Tibial nerve (tissue), 4 donors: Measurements from ENCODE around the gene DNAH6. TPM values are rescaled to one million over a fixed set of nuclear protein-coding genes. Genes with fewer than 3 reads are reported as not detected.

Source experiments
- DNase-seq, 2 donors: peaks; one replicate each; pipeline ENCODE4 v3.0.0-alpha.2; 2019; ENCODE audit warnings: low spot score in 2 of 2
- H3K27ac ChIP-seq, 4 donors: fragments of 200-600 bp; sonication (generic) in 3 of 4; one replicate each; pipeline ENCODE4 v1.5.1; 2017 to 2019; ENCODE audit warnings: mild to moderate bottlenecking in 1 of 4
- H3K27me3 ChIP-seq, 2 donors: fragments of 200-600 bp; sonication (generic) in 1 of 2; one replicate each; pipeline versions ENCODE4 v1.5.1 to v1.6.0; 2017 to 2019
- H3K36me3 ChIP-seq, 3 donors: fragments of 200-600 bp; sonication (generic); one replicate each; pipeline ENCODE4 v1.5.1; 2018 to 2019
- H3K4me1 ChIP-seq, 4 donors: fragments of 200-600 bp; sonication (generic) in 3 of 4; one replicate each; pipeline ENCODE4 v1.5.1; 2017 to 2019
- H3K4me3 ChIP-seq, 4 donors: fragments of 200-600 bp; sonication (generic) in 3 of 4; one replicate each; pipeline ENCODE4 v1.5.1; 2017 to 2019; ENCODE audit warnings: mild to moderate bottlenecking in 1 of 4, moderate library complexity in 1 of 4
- H3K9me3 ChIP-seq, 4 donors: fragments of 200-600 bp; sonication (generic) in 3 of 4; one replicate each; pipeline ENCODE4 v1.5.1; 2017 to 2019
- EP300 ChIP-seq, 2 donors: sonication (generic); formaldehyde crosslinking; IDR thresholded peaks; one replicate each; pipeline ENCODE4 v1.6.1; 2017; ENCODE audit warnings: antibody characterized with exemption in 2 of 2, mild to moderate bottlenecking in 1 of 2
- POLR2A ChIP-seq, 2 donors: fragments of 450-650 bp; IDR thresholded peaks; one replicate each; pipeline ENCODE4 v1.6.1; 2017; ENCODE audit warnings: antibody characterized with exemption in 2 of 2, mild to moderate bottlenecking in 2 of 2, moderate library complexity in 2 of 2
- WGBS, 2 donors: methylation state at CpG; one replicate each; pipeline ENCODE4 v1.1.5; 2018; 5-methylcytosine and 5-hydroxymethylcytosine counted together
- total RNA-seq, 4 donors: library from RNA; depleted of rRNA; stranded (reverse); fragments of >200 nt; gene quantifications; one replicate each; pipeline ENCODE4 v1.1.0, GENCODE V29; 2016
- TF ChIP-seq, protein P1 (sequence below), 5 experiments: fragments of 200-600 bp in 3 of 5; fragments of 450-650 bp in 2 of 5; sonication (generic) in 3 of 5; IDR thresholded peaks; one replicate each; pipeline ENCODE4 v1.5.1; 2016 to 2019; ENCODE audit warnings: antibody characterized with exemption in 5 of 5, mild to moderate bottlenecking in 3 of 5, moderate library complexity in 2 of 5

Gene DNAH6
- total RNA-seq, 4 donors from 2014 or later, result 2.2 to 5.9 (median 2.7) TPM

DNA sequence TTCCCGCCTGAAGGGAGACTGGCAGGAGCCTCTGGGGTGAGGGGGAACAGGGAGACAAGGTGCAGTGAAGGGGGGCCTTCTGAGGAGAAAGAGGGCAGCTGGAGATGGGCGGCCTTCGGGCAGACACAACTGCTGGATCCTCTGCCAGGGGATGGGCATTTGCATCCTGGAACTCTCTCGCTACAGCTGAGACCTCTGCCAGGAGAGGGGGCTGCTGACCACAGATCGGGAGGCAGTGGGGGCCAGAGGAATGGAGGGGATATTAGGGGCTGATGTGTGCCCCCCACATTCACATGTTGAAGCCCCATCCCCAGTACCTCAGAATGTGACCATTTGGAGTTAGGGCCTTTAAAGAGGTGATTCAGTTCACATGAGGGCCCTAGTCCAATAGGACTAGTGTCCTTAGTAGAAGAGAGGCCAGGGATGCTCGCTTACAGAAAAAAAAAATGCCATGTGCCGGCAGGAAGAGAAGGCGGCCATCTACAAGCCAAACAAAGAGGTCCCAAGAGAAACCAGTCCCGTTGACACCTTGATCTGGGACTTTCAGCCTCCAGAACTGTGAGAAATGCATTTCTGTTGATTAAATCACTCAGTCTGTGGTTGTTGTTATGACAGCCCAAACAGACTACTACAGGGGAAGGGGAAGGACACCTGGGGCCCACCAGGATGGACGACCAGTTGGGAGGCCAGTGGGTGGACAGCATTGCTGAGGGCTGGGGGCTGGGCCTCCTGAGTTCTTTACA is 314.6 kb downstream of the DNAH6 start:
- DNase-seq, result no peak
- no peak overlapping the region for H3K4me3 ChIP-seq
- no peak overlapping the region for H3K27ac ChIP-seq
- WGBS, 2 donors, result 80 to 85% methylated on average over 10 of the region's 10 CpGs
- H3K36me3 ChIP-seq, result no peaks in the 10 kb centered on the region
- TF ChIP-seq POLR2A (IDR thresholded peaks at IDR 0.05), result no peak
- TF ChIP-seq EP300 (IDR thresholded peaks at IDR 0.05), result no peak
- TF ChIP-seq, protein P1, sequence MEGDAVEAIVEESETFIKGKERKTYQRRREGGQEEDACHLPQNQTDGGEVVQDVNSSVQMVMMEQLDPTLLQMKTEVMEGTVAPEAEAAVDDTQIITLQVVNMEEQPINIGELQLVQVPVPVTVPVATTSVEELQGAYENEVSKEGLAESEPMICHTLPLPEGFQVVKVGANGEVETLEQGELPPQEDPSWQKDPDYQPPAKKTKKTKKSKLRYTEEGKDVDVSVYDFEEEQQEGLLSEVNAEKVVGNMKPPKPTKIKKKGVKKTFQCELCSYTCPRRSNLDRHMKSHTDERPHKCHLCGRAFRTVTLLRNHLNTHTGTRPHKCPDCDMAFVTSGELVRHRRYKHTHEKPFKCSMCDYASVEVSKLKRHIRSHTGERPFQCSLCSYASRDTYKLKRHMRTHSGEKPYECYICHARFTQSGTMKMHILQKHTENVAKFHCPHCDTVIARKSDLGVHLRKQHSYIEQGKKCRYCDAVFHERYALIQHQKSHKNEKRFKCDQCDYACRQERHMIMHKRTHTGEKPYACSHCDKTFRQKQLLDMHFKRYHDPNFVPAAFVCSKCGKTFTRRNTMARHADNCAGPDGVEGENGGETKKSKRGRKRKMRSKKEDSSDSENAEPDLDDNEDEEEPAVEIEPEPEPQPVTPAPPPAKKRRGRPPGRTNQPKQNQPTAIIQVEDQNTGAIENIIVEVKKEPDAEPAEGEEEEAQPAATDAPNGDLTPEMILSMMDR (IDR thresholded peaks at IDR 0.05), result no peak
- H3K27me3 ChIP-seq, result no peaks in the 10 kb centered on the region
- H3K4me1 ChIP-seq, result no peaks in the 10 kb centered on the region
- H3K9me3 ChIP-seq, result peaks cover 0 to 8% (median 2%) of the 10 kb centered on the region in 4 donors

DNA sequence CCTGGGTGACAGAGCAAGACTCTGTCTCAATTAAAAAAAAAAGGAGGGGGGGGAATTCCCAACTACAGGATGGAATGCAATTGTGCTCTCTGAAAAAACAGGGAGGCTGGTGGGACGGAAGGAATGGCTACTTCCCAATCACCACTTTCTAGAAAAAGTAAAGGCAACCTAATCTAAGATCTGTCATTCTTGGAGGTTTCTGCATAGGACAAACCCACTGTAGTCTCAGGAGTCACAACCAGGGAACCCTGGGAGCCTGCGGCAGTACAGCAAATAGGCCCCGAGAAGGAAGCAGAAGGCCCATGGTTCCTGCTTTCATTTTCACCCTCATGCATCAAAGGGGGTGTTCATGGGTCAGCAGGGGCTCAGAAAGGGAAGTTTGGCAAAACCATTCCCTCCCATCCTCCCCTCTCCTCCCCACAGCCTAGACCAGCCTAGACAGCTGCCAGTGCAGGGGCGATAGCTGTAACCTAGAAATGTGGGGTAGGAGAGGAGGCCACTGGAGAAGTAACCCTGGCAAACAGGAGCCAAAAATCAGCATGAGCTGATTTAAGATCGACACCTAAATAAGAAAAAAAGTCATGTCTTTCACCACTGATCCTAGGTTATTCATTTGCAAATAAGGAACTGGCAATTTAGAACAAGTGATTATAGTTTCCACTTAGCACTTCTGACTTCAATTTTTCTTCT is 316.6 kb downstream of the DNAH6 start:
- H3K4me1 ChIP-seq, result no peaks in the 10 kb centered on the region
- WGBS, 2 donors, result 42 to 51% methylated on average over 5 of the region's 5 CpGs
- DNase-seq, result no peak
- H3K27me3 ChIP-seq, result no peaks in the 10 kb centered on the region
- peaks cover 0 to 23% (median 4%) of the 10 kb centered on the region in 4 donors for H3K9me3 ChIP-seq
- TF ChIP-seq, protein P1 (IDR thresholded peaks at IDR 0.05), result no peak
- TF ChIP-seq EP300 (IDR thresholded peaks at IDR 0.05) (peak in 1 of 2 donors; percentile 46), POLR2A (IDR thresholded peaks at IDR 0.05) (no peak)
- peak overlapping the region in 2 of 4 donors; percentile 11 to 36 for H3K27ac ChIP-seq
- H3K36me3 ChIP-seq, result no peaks in the 10 kb centered on the region
- no peak overlapping the region for H3K4me3 ChIP-seq

DNA sequence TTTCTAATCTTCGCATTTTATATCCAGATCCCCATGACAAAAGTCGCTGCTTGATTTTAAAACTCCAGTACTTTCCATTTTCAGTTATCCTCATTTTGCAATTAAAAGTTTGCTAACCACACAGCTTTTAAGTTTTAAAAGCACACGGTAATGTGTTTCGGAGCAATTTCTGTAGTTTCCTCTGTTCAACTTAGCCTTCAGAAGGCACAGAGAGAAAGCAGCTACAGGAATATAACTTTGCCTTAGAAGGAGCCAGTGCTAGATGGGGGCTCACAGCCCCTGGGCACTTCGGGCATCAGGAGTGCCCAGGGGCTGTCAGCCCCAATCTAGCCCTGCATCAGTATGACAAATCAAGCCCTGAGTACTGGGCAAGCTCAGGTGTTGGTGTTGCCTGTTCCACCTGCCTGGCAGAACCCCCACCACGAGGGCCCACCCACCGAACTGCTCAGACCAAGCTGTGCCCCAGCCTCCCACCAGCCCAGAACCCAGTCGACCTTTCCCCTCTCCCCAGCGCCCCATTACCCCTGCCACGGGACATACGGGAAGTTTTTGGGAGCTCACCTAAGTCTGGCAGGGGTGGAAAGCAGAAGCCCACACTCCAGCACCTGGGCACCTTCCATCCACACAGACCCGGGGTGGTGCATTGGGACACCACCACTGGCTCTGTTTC is 317.3 kb downstream of the DNAH6 start:
- Histone ChIP-seq H3K4me3 (no peak overlapping the region), H3K27me3 (no peaks in the 10 kb centered on the region), H3K4me1 (no peaks in the 10 kb centered on the region), H3K36me3 (no peaks in the 10 kb centered on the region), H3K9me3 (peaks cover 0 to 23% (median 4%) of the 10 kb centered on the region in 4 donors), H3K27ac (peak overlapping the region in 2 of 4 donors; percentile 11 to 36)
- no peak for TF ChIP-seq EP300 (IDR thresholded peaks at IDR 0.05)
- TF ChIP-seq, protein P1 (IDR thresholded peaks at IDR 0.05), result no peak
- no peak for TF ChIP-seq POLR2A (IDR thresholded peaks at IDR 0.05)
- 82 to 83% methylated on average over 12 of the region's 12 CpGs for WGBS, 2 donors
- no peak for DNase-seq

DNA sequence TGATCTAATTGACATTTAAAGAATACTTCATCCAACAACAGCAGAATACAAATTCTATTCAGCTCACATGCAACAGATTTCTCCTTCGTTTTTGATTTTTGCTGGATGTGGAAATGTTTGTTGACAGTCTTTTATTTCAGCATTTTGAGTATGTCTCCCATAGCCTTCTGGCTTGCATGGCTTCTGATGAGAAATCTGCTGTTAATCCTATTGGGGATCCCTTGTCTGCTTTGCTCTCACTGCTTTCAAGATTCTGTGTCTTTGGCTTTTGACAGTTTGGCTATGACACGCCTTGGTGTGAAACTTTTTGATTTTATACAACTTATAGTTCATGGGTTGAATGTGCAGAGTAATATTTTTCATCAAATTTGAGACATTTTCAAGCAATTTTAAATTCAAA is 319.9 kb downstream of the DNAH6 start:
- no peaks in the 10 kb centered on the region for H3K36me3 ChIP-seq
- H3K9me3 ChIP-seq, result peaks cover 0 to 23% (median 4%) of the 10 kb centered on the region in 4 donors
- TF ChIP-seq, protein P1 (IDR thresholded peaks at IDR 0.05), result no peak
- TF ChIP-seq EP300 (IDR thresholded peaks at IDR 0.05), result no peak
- TF ChIP-seq POLR2A (IDR thresholded peaks at IDR 0.05), result no peak
- no peak overlapping the region for H3K4me3 ChIP-seq
- H3K27me3 ChIP-seq, result no peaks in the 10 kb centered on the region
- H3K27ac ChIP-seq, result no peak overlapping the region
- H3K4me1 ChIP-seq, result peaks cover 0 to 2% (median 0%) of the 10 kb centered on the region in 4 donors
- DNase-seq, result no peak
- WGBS, 2 donors, result 72 to 74% methylated on average over 2 of the region's 2 CpGs
